NCI-H2107 treated with DMSO at 0.1 percent for 48 hours (cell line): ENCODE results near the gene NUDT10.
A peak's percentile ranks its signal among the peaks of the same experiment; 100 is the strongest.
"Not testable (repeated sequence)": the region's sequence is repeated elsewhere in the genome, so short reads cannot be mapped to it uniquely, and the experiment has no call there.

ENCODE experiments used
- DNase-seq: peaks from one replicate; lab custom pipeline; 2025; ENCODE audit not compliant: unreplicated experiment; lab: John Stamatoyannopoulos, UW

The NUDT10 gene

GRCh38 chrX:51332188-51332942 is at the start of gene NUDT10:
TSS of gene NUDT10 (plus strand) at chrX:51332822. CDS start at chrX:51332966, 144 bp downstream.
- DNase-seq: no peak

DNA sequence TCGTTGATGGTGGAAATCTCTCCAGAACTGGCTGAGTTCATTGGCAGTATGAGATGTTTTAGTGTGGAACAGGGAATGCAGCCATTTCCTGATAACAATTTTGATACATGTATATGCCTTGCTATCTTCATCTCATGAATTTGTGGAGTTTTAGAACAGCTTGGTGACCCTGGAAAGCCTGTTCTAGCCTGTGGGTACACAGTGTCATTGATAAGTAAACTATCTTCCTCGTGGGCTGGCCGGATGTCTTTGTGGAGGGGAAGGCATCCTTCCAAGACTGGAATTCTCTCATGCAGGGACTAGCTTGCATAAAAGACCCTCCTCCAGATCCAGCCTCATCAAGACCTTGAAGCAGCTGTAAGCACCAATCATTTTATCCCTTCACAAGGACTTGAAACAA is 40.2 kb upstream of the NUDT10 start:
- no peak for DNase-seq

DNA sequence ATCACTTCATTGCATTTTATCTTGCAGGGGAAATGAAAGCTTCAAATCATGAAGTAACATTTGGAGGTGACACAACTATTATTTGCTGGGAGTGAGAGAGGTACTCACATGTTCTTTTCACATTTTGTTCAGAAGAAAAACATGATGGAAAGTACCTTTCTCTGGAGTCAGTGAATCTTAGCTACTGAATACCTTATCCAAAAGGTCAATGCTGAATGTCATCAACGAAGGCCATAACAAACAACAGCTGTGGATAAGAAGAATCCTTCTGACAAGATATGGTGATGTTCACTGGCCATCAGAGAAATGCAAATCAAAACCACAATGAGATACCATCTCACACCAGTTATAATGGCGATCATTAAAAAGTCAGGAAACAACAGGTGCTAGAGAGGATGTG is 36.5 kb upstream of the NUDT10 start:
- DNase-seq: no peak

GRCh38 chrX:51316271-51316670 is 16.4 kb upstream of the NUDT10 start:
- DNase-seq: no peak

- DNase-seq: not testable (repeated sequence)
Observed at GRCh38 chrX:51332943-51333785, 542 bp downstream of the NUDT10 start.

- DNase-seq: no peak
Observed at GRCh38 chrX:51334276-51334675, 1.7 kb downstream of the NUDT10 start.

GRCh38 chrX:51336584-51336983 is 4.0 kb downstream of the NUDT10 start:
- DNase-seq: peak; percentile 4

DNA sequence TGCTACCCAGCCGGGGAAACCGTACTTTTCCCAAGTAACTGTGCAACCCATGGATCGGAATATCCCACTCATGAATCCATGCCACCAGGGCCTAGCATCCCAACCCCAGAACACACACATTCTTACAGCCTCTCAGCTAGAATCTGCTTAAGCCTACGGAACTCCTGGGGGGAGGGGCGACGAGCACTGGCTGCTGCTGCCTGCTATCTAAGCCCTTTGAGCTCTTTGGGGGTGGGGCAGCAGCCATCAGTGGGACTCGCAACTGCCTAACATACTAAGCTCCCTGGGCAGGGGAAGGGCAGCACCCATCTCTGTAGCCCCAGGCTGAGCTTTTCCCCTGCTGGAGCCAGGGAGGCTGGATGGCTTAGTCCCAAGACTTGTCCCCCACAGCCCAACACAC is 28.6 kb downstream of the NUDT10 start:
- no peak for DNase-seq

DNA sequence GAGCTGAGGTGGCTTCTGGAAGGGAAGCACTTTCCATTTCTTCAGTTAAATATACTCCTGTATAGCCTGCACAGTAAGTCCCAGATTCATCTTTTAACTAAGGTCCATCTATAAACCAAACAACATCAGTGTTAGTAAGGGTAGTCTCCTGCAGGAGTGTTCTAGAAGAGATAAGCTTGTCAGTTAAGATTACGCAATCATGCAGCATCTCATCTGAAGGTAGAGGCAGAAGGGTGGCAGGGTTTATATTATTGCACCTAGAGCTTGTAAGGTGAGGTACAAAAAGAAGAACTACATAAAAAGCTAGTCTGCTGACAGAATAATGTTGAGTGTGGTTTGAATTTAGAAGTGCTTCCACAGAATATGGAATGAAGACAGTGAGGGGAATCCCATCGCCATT is 44.0 kb downstream of the NUDT10 start:
- no peak for DNase-seq
